Activated CD4-positive, alpha-beta T cell treated with anti-CD3 and anti-CD28 coated beads, Interleukin-2, amount 10 ng/mL, durations not matched to agents 24 days and 14 days (primary cell): ENCODE data around the gene ZNF318. TPM values are rescaled to one million over a fixed set of nuclear protein-coding genes. Genes with fewer than 3 reads are reported as not detected.
"Not testable (repeated sequence)": the region's sequence is repeated elsewhere in the genome, so short reads cannot be mapped to it uniquely, and the experiment has no call there.

Source experiments
- DNase-seq: peaks from one replicate; pipeline ENCODE4 v3.0.0; 2022
- H3K27ac Mint-ChIP-seq: one replicate; pipeline ENCODE4 v1.8.0; 2022; ENCODE audit warnings: mild to moderate bottlenecking, mixed read lengths
- H3K27me3 Mint-ChIP-seq: one replicate; pipeline ENCODE4 v1.8.0; 2022; ENCODE audit warnings: mixed read lengths
- H3K36me3 Mint-ChIP-seq: one replicate; pipeline ENCODE4 v1.8.0; 2022; ENCODE audit warnings: low read depth, mild to moderate bottlenecking, mixed read lengths
- H3K4me1 Mint-ChIP-seq: one replicate; pipeline ENCODE4 v1.8.0; 2021; ENCODE audit warnings: mixed read lengths
- H3K4me3 Mint-ChIP-seq: one replicate; pipeline ENCODE4 v1.8.0; 2022; ENCODE audit warnings: mild to moderate bottlenecking, moderate library complexity, mixed read lengths
- H3K9me3 Mint-ChIP-seq: one replicate; pipeline ENCODE4 v1.8.0; 2021; ENCODE audit warnings: mixed read lengths
- intact Hi-C: fragments of 100-400 bp; cut with micrococcal nuclease; formaldehyde crosslinking; loops from one replicate; pipeline ENCODE4 v1.15.1; 2023
- total RNA-seq: library from RNA; stranded (reverse); gene quantifications from 2 replicates; pipeline ENCODE4 v1.2.3, GENCODE V29; 2022

ZNF318 gene
- total RNA-seq, 1 donor from 2014 or later = 10.3 TPM

GRCh38 chr6:43346243-43346642 is 23.2 kb downstream of the ZNF318 start:
- DNase-seq, H3K27ac Mint-ChIP-seq, intact Hi-C loops, H3K27me3 Mint-ChIP-seq, H3K4me1 Mint-ChIP-seq, H3K4me3 Mint-ChIP-seq, H3K9me3 Mint-ChIP-seq: not testable (repeated sequence)
- H3K36me3 Mint-ChIP-seq = peaks cover 28% of the 10 kb centered on the region

GRCh38 chr6:43339168-43339567 is 30.3 kb downstream of the ZNF318 start:
- intact Hi-C loops = no loop called here
- Mint-ChIP-seq H3K4me1 (peaks cover 7% of the 10 kb centered on the region), H3K36me3 (peaks cover 48% of the 10 kb centered on the region), H3K9me3 (no peaks in the 10 kb centered on the region), H3K4me3 (no peak overlapping the region), H3K27me3 (no peaks in the 10 kb centered on the region), H3K27ac (no peak overlapping the region)
- DNase-seq = no peak

GRCh38 chr6:43338243-43338642 is 31.2 kb downstream of the ZNF318 start:
- intact Hi-C loops = no loop called here
- Mint-ChIP-seq H3K27ac (no peak overlapping the region), H3K9me3 (no peaks in the 10 kb centered on the region), H3K27me3 (no peaks in the 10 kb centered on the region), H3K36me3 (peaks cover 46% of the 10 kb centered on the region), H3K4me3 (no peak overlapping the region), H3K4me1 (peaks cover 7% of the 10 kb centered on the region)
- DNase-seq = no peak

DNA sequence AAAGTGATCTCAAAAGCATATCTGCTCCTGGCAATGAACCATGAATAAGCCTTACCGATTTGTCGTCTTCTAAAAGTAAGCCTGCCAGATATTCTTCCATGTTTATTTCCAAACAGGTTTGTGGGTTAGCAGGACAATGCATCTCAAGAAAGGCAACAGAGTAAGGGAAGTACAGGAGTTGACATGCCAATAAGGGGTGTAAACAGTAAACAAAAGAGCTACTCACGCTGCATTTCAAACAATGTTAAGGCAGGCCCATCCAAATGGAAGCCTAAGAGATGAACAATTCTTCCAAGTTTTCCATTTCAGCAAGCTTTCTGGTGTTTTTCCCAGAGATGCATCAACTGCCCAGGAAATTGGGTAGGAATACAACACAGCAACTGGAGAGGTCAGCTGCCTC is 33.1 kb downstream of the ZNF318 start:
- peaks cover 16% of the 10 kb centered on the region for H3K4me1 Mint-ChIP-seq
- intact Hi-C loops = no loop called here
- peaks cover 3% of the 10 kb centered on the region for H3K27me3 Mint-ChIP-seq
- no peak for DNase-seq
- H3K36me3 Mint-ChIP-seq = peaks cover 31% of the 10 kb centered on the region
- no peak overlapping the region for H3K27ac Mint-ChIP-seq
- no peaks in the 10 kb centered on the region for H3K9me3 Mint-ChIP-seq
- H3K4me3 Mint-ChIP-seq = no peak overlapping the region

GRCh38 chr6:43335469-43335868 is 34.0 kb downstream of the ZNF318 start:
- intact Hi-C loops = no loop called here
- no peak for DNase-seq
- H3K27me3 Mint-ChIP-seq = peaks cover 3% of the 10 kb centered on the region

DNA sequence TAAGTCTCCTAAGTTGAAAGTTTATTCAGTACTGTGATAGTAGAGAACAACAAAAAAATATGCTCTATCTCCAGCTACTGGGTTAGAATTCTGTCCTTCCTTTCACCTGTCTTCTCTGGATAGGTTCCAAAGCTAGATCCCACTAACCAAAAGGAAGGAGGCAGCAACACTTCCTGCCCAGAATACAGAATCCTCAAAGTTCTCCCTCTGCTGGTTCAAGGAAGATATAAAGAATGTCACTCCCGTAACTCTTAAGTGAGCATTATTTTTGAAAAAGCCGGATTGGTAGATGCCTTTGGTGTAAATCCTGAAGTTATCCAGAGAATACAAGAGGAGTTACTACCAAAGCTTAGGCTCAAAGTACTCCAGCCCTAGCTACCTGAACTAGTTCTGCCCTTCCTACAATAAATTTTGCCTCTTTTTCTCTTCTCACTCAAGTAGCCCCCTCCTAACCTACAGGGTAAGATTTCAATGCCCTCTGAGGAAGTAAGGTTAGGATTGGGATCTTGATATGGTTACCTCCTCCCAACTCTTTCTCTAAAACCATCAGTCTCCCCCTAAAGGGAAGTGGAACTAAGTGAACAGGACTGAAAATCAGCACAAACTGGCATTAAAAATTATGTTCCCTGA is 34.9 kb downstream of the ZNF318 start:
- H3K9me3 Mint-ChIP-seq = no peaks in the 10 kb centered on the region
- H3K27me3 Mint-ChIP-seq = peaks cover 3% of the 10 kb centered on the region
- H3K36me3 Mint-ChIP-seq = peaks cover 13% of the 10 kb centered on the region
- H3K4me1 Mint-ChIP-seq = peaks cover 20% of the 10 kb centered on the region
- intact Hi-C loops = loop anchor here (5.0 kb wide), 1 partner anchor 67 kb away; no protein-coding TSS in a partner anchor
- H3K27ac Mint-ChIP-seq = no peak overlapping the region
- no peak for DNase-seq
- H3K4me3 Mint-ChIP-seq = no peak overlapping the region

More at GRCh38 chr6:43335469-43335868, 34.0 kb downstream of the ZNF318 start:
- peaks cover 20% of the 10 kb centered on the region for H3K4me1 Mint-ChIP-seq
- H3K27ac Mint-ChIP-seq = no peak overlapping the region
- no peak overlapping the region for H3K4me3 Mint-ChIP-seq
- H3K9me3 Mint-ChIP-seq = no peaks in the 10 kb centered on the region
- peaks cover 22% of the 10 kb centered on the region for H3K36me3 Mint-ChIP-seq

DNA sequence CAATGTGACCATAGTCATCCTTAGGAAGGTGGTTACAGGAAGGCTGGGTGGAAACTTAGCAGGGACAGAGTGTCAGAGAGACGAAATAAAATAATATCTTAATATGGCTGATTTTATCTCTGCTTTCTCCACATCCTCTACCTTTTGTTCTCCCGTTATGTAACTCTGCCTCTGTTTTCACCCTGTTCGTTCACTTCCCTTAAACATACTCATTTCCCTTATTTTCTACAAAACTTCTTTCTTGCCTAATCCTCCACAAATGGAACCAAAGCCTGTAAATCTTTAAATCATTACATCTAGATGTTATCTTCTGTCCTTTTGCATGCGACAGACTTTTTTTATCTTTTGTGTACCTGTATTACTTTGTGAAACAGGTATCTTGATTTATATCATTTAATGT is 37.6 kb downstream of the ZNF318 start:
- no peak for DNase-seq
- Mint-ChIP-seq H3K27me3 (peaks cover 3% of the 10 kb centered on the region), H3K4me3 (no peak overlapping the region), H3K4me1 (peaks cover 13% of the 10 kb centered on the region), H3K36me3 (no peaks in the 10 kb centered on the region), H3K27ac (no peak overlapping the region), H3K9me3 (no peaks in the 10 kb centered on the region)
- intact Hi-C loops = loop anchor here (5.0 kb wide), 1 partner anchor 65 kb away; no protein-coding TSS in a partner anchor

DNA sequence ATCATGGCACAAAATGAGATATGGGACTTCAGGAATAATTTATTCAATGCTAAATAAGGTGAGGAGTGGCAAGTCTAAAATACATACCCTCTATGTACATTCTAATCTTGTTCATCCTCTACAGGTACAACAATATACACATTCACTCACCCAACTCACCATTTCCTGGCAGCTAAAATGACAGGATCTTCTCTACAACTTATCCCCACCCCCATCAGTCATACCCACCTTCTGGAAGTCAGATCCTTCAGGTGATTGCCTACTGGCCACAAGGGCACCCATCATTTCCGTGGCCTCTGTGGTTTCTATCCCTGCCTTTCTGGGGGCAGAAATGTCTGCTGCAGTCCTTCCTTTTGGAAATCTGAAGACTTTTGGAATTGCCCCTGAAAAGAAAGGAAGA is 38.0 kb downstream of the ZNF318 start:
- DNase-seq = no peak
- H3K4me1 Mint-ChIP-seq = peaks cover 13% of the 10 kb centered on the region
- no peak overlapping the region for H3K4me3 Mint-ChIP-seq
- intact Hi-C loops = loop anchor here (5.0 kb wide), 1 partner anchor 64 kb away; no protein-coding TSS in a partner anchor
- H3K27me3 Mint-ChIP-seq = peaks cover 3% of the 10 kb centered on the region
- no peaks in the 10 kb centered on the region for H3K9me3 Mint-ChIP-seq
- no peak overlapping the region for H3K27ac Mint-ChIP-seq
- H3K36me3 Mint-ChIP-seq = no peaks in the 10 kb centered on the region

- H3K27me3 Mint-ChIP-seq = peaks cover 3% of the 10 kb centered on the region
- no peaks in the 10 kb centered on the region for H3K9me3 Mint-ChIP-seq
- H3K36me3 Mint-ChIP-seq = no peaks in the 10 kb centered on the region
- DNase-seq = no peak
- peaks cover 13% of the 10 kb centered on the region for H3K4me1 Mint-ChIP-seq
- intact Hi-C loops = loop anchor here (10.0 kb wide), 1 partner anchor 66 kb away; no protein-coding TSS in a partner anchor
- H3K4me3 Mint-ChIP-seq = no peak overlapping the region
- no peak overlapping the region for H3K27ac Mint-ChIP-seq
Measured at GRCh38 chr6:43328528-43328927, 40.9 kb downstream of the ZNF318 start.

GRCh38 chr6:43325876-43326275 is 43.6 kb downstream of the ZNF318 start:
- no peak overlapping the region for H3K4me3 Mint-ChIP-seq
- intact Hi-C loops = loop anchor here (10.0 kb wide), 1 partner anchor 69 kb away; no protein-coding TSS in a partner anchor

DNA sequence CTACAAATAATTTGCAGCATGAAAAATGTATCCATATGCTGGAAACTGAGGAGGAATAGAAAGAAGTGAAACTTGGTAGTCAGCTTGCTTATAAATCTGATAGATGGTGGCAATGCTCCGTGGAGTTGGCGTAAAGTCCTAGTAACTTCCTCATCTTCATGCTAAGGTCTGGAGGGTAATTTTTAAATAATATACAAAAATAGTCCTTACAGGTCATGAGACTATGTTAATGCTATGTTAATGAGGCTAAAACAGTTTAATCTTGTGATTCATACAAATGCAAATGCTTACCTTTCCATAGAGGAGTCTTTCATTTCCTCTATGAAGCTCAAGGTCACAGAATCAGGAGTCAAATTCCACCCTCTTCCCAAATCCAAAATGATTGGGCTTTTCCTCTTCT is 51.4 kb downstream of the ZNF318 start:
- intact Hi-C loops = no loop called here
- no peak for DNase-seq
- Mint-ChIP-seq H3K36me3 (no peaks in the 10 kb centered on the region), H3K4me3 (no peak overlapping the region), H3K4me1 (peaks cover 2% of the 10 kb centered on the region), H3K27me3 (peaks cover 17% of the 10 kb centered on the region), H3K9me3 (no peaks in the 10 kb centered on the region), H3K27ac (no peak overlapping the region)

More at GRCh38 chr6:43325876-43326275, 43.6 kb downstream of the ZNF318 start:
- Mint-ChIP-seq H3K36me3 (no peaks in the 10 kb centered on the region), H3K27ac (no peak overlapping the region), H3K27me3 (no peaks in the 10 kb centered on the region), H3K4me1 (no peaks in the 10 kb centered on the region), H3K9me3 (no peaks in the 10 kb centered on the region)
- no peak for DNase-seq

DNA sequence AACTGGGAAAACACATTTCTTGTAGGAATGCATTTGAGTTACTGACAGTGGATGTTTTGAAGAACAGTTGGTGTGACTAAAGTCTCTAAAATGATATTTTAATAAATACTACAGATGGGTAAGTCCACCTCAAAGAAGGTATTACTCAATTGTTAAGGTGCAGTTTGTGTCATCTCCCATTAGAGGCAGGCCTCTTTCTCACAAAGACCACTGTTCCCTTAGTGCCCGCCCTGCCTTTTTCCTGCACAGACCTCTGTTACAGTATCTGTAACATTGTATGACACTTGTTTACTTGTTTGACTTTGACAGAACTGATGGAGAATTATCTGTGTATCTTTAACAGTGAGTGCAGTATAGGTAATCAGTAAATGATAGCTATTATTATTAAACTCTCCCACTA is 55.6 kb downstream of the ZNF318 start:
- no peak for DNase-seq
- Mint-ChIP-seq H3K36me3 (no peaks in the 10 kb centered on the region), H3K9me3 (no peaks in the 10 kb centered on the region), H3K27me3 (peaks cover 27% of the 10 kb centered on the region), H3K27ac (no peak overlapping the region), H3K4me3 (no peak overlapping the region), H3K4me1 (peaks cover 4% of the 10 kb centered on the region)
- intact Hi-C loops = no loop called here

GRCh38 chr6:43311666-43312065 is 57.8 kb downstream of the ZNF318 start:
- Mint-ChIP-seq H3K27me3 (peaks cover 28% of the 10 kb centered on the region), H3K36me3 (no peaks in the 10 kb centered on the region), H3K9me3 (no peaks in the 10 kb centered on the region), H3K4me1 (peaks cover 7% of the 10 kb centered on the region), H3K4me3 (no peak overlapping the region), H3K27ac (no peak overlapping the region)
- no peak for DNase-seq
- intact Hi-C loops = no loop called here

DNA sequence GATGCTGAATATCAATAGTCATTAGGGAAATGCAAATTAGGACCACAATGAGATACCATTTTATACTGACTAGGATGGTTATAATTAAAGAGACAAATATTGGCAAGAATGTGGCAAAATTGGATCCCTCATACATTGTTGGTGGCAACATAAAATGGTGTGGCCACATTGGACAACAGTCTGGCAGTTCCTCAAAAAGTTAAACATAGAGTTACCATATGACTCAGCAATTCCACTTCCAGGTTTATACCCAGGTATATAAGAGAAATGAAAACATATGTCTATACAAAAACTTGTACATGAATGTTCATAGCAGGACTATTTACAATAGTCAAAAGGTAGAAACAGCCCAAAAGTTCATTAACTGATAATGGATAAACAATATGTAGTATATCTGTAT is 58.8 kb downstream of the ZNF318 start:
- Mint-ChIP-seq H3K9me3 (no peaks in the 10 kb centered on the region), H3K27ac (no peak overlapping the region), H3K27me3 (peaks cover 26% of the 10 kb centered on the region), H3K36me3 (no peaks in the 10 kb centered on the region), H3K4me1 (peaks cover 5% of the 10 kb centered on the region), H3K4me3 (no peak overlapping the region)
- intact Hi-C loops = no loop called here
- DNase-seq = no peak

GRCh38 chr6:43310134-43310533 is 59.3 kb downstream of the ZNF318 start:
- intact Hi-C loops = no loop called here
- no peaks in the 10 kb centered on the region for H3K36me3 Mint-ChIP-seq
- H3K4me3 Mint-ChIP-seq = no peak overlapping the region
- DNase-seq = no peak
- H3K27me3 Mint-ChIP-seq = peaks cover 23% of the 10 kb centered on the region
- peaks cover 5% of the 10 kb centered on the region for H3K4me1 Mint-ChIP-seq
- no peaks in the 10 kb centered on the region for H3K9me3 Mint-ChIP-seq
- H3K27ac Mint-ChIP-seq = no peak overlapping the region
